Activated CD4-positive, CD25-positive, alpha-beta regulatory T cell treated with anti-CD3 and anti-CD28 coated beads, Interleukin-2, amount 50 U/mL, for 72 hours (primary cell): ENCODE results near the gene GRAP2.
"Not testable (repeated sequence)": the region's sequence is repeated elsewhere in the genome, so short reads cannot be mapped to it uniquely, and the experiment has no call there.

Source experiments
- DNase-seq: peaks from one replicate; pipeline ENCODE4 v3.0.0; 2021

GRAP2 gene

GRCh38 chr22:39898997-39899396 lies 1.9 kb upstream of the GRAP2 start:
- DNase-seq, result no peak

- DNase-seq, result no peak
Observed at GRCh38 chr22:39901565-39902146, 772 bp downstream of the GRAP2 start.

- DNase-seq, result not testable (repeated sequence)
Observed at GRCh38 chr22:39904024-39904423, 3.1 kb downstream of the GRAP2 start.

GRCh38 chr22:39904862-39905261 lies 4.0 kb downstream of the GRAP2 start:
- DNase-seq, result no peak

GRCh38 chr22:39905687-39906086 lies 4.8 kb downstream of the GRAP2 start:
- no peak for DNase-seq

GRCh38 chr22:39906207-39906606 lies 5.3 kb downstream of the GRAP2 start:
- DNase-seq, result no peak

GRCh38 chr22:39907047-39907446 lies 6.2 kb downstream of the GRAP2 start:
- DNase-seq, result no peak

- DNase-seq, result no peak
Observed at GRCh38 chr22:39907605-39908097, 6.8 kb downstream of the GRAP2 start.

GRCh38 chr22:39908136-39908535 lies 7.3 kb downstream of the GRAP2 start:
- no peak for DNase-seq

- DNase-seq, result no peak
Observed at GRCh38 chr22:39908737-39909136, 7.9 kb downstream of the GRAP2 start.

GRCh38 chr22:39910876-39911613 lies 10.2 kb downstream of the GRAP2 start:
- no peak for DNase-seq

GRCh38 chr22:39913321-39913720 lies 12.4 kb downstream of the GRAP2 start:
- DNase-seq, result no peak

GRCh38 chr22:39913886-39914285 lies 13.0 kb downstream of the GRAP2 start:
- DNase-seq, result no peak

- no peak for DNase-seq
Observed at GRCh38 chr22:39914584-39914983, 13.7 kb downstream of the GRAP2 start.

GRCh38 chr22:39915295-39915726 lies 14.4 kb downstream of the GRAP2 start:
- DNase-seq, result no peak

- no peak for DNase-seq
Observed at GRCh38 chr22:39916496-39916895, 15.6 kb downstream of the GRAP2 start.

GRCh38 chr22:39917197-39917643 lies 16.3 kb downstream of the GRAP2 start:
- DNase-seq, result no peak

- DNase-seq, result no peak
Observed at GRCh38 chr22:39917776-39918495, 17.1 kb downstream of the GRAP2 start.

- peak; percentile 63 for DNase-seq
Observed at GRCh38 chr22:39920134-39920743, 19.4 kb downstream of the GRAP2 start.

GRCh38 chr22:39923696-39924095 lies 22.8 kb downstream of the GRAP2 start:
- no peak for DNase-seq

GRCh38 chr22:39924286-39924685 lies 23.4 kb downstream of the GRAP2 start:
- DNase-seq, result no peak

GRCh38 chr22:39925273-39925672 lies 24.4 kb downstream of the GRAP2 start:
- DNase-seq, result no peak
